Coronary artery (tissue), 2 donors: ENCODE measurements around the gene LYPD6.

Experiments
- DNase-seq: peaks from one replicate; pipeline ENCODE4 v3.0.0-alpha.2; 2017; ENCODE audit warnings: low spot score
- H3K27ac ChIP-seq, 2 donors: fragments of 200-600 bp; sonication (generic); one replicate each; pipeline ENCODE4 v1.5.1; 2016 to 2019
- H3K4me3 ChIP-seq: fragments of 200-600 bp; sonication (generic); 2 replicates; pipeline ENCODE4 v1.5.1; 2016; ENCODE audit warnings: mild to moderate bottlenecking, moderate library complexity
- CTCF ChIP-seq: fragments of 200-600 bp; sonication (generic); IDR thresholded peaks from one replicate; pipeline ENCODE4 v1.5.1; 2019; ENCODE audit warnings: antibody characterized with exemption

The LYPD6 gene

GRCh38 chr2:149464396-149464795 lies 134.0 kb downstream of the LYPD6 start:
- H3K4me3 ChIP-seq, result no peak overlapping the region
- no peak for TF ChIP-seq CTCF
- no peak for DNase-seq
- no peak overlapping the region for H3K27ac ChIP-seq

GRCh38 chr2:149465873-149466272 lies 135.5 kb downstream of the LYPD6 start:
- no peak for TF ChIP-seq CTCF
- no peak for DNase-seq
- no peak overlapping the region for H3K4me3 ChIP-seq
- H3K27ac ChIP-seq, result no peak overlapping the region

- no peak overlapping the region for H3K27ac ChIP-seq
- no peak for DNase-seq
- TF ChIP-seq CTCF, result no peak
- H3K4me3 ChIP-seq, result no peak overlapping the region
Observed at GRCh38 chr2:149466635-149467034, 136.2 kb downstream of the LYPD6 start.

GRCh38 chr2:149467436-149467835 lies 137.0 kb downstream of the LYPD6 start:
- H3K4me3 ChIP-seq, result no peak overlapping the region
- no peak overlapping the region for H3K27ac ChIP-seq
- TF ChIP-seq CTCF, result no peak
- DNase-seq, result no peak

GRCh38 chr2:149468636-149469035 lies 138.2 kb downstream of the LYPD6 start:
- H3K27ac ChIP-seq, result no peak overlapping the region
- no peak for TF ChIP-seq CTCF
- no peak for DNase-seq
- no peak overlapping the region for H3K4me3 ChIP-seq

GRCh38 chr2:149470046-149470445 lies 139.7 kb downstream of the LYPD6 start:
- no peak overlapping the region for H3K27ac ChIP-seq
- no peak overlapping the region for H3K4me3 ChIP-seq
- no peak for DNase-seq
- no peak for TF ChIP-seq CTCF

- H3K4me3 ChIP-seq, result no peak overlapping the region
- H3K27ac ChIP-seq, result no peak overlapping the region
- TF ChIP-seq CTCF, result no peak
- DNase-seq, result no peak
Observed at GRCh38 chr2:149472413-149472812, 142.0 kb downstream of the LYPD6 start.
